T-helper 2 cell treated with Interferon-gamma antibody and Interleukin-4, amounts not matched to agents 100 ng/mL and 5 ng/mL, for 36 hours (primary cell): Measurements from ENCODE around the gene KRT80. TPM values are rescaled to one million over a fixed set of nuclear protein-coding genes. Genes with fewer than 3 reads are reported as not detected.

Experiments used
- intact Hi-C: fragments of 100-400 bp; cut with micrococcal nuclease; formaldehyde crosslinking; loops from one replicate; pipeline ENCODE4 v1.15.1; 2023
- total RNA-seq: library from RNA; stranded (reverse); gene quantifications from 2 replicates; pipeline ENCODE4 v1.2.3, GENCODE V29; 2022

KRT80 gene
- total RNA-seq, 1 donor from 2014 or later, result not detected

DNA sequence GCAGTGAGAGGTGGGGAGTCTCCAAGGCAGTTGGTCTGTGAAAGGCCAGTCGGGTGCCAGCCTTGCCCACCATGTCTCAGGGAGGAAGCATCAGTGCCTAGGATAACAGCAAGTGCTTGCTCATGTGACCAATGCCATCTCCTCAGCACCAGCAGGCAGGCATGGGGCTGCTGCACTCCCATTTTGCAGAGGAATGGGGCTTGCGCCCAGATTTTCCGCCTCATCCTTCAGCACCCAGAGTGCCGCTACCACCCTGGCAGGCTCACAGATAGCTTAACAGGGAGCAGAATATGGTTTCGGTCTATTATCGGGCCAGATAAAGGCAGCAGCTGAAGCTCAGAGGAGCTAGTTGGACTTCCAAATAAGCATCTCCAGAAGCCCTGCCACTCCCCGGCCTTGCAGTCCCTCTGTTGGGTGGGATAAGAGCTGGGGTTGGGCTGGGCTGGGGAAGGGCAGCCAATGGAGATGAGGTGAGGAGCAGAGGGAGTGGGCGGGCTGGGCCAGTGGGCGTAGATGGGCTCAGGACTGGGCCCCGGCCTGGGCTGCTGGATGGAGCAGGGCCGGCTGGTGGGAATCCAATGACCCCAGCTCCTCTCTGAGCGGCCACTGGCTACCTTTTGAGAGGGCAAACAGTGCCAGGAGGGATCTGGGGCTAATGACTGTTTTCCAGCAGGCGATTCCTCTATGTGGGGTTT lies 8.4 kb upstream of the KRT80 start:
- intact Hi-C loops, result no loop called here

DNA sequence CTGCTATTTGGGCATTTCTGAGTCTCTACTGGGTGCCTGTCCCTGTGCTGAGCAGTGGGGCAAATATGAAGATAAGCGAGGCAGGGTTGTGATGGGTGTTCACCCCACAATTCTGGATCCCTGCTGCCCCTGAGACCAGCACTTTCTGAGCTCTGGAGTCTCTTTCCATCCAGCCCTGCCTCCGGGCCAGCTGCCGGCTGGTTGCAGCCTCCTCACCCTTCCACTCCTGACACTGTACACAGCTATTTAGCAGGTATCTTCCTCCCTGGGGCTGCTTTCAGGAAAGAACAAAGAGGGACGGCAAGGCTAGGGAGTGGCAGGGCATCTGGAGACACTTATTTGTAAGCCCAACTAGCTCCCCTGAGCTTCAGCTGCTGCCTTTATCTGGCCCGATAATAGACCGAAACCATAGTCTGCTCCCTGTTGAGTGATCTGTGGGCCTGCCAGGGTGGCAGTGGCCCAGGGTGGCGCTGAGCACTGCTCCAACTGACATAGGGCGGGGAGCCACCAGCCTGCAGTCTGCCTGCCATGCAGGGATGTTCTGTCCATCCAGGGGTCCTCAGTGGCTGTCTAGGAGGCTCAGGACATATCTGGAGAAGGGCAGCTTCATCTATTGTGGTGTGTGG lies 7.6 kb upstream of the KRT80 start:
- intact Hi-C loops, result no loop called here

DNA sequence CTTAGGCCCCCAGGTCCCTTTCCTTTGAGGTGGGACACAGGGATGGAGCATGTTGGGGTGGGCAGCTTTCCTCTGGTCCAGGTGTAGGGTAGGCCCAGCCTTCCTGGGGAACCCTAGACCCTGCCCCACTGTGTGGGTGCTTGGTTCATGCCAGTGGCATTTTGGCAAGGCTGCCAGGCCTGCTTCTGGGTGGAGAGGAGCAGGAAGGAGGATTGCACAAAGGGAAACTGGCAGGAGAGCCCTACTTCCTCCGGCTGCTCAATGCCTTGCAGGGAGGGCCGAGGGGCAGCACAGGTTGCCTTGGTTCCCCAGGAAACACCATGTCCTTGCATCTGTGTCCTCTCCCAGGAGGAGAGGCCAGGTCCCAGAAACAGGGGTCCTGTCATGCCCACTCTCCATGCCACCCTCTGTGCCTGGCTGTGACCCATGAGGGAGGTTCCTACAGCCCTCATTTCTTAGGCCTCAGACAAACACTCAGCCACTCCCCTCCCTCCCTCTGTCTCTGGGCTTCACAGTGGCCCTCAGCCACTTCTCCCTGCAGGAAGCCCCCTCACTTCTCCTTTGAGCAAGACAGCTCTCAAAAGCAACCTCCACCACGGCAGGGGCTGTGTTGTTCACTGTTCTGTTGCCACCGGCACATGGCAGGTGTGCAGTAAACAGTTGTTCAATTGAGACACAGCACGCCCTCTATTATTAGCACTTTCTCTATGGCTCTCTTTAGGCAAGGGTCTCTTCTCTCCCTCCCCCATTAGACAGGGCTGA lies 6.8 kb upstream of the KRT80 start:
- intact Hi-C loops, result no loop called here

DNA sequence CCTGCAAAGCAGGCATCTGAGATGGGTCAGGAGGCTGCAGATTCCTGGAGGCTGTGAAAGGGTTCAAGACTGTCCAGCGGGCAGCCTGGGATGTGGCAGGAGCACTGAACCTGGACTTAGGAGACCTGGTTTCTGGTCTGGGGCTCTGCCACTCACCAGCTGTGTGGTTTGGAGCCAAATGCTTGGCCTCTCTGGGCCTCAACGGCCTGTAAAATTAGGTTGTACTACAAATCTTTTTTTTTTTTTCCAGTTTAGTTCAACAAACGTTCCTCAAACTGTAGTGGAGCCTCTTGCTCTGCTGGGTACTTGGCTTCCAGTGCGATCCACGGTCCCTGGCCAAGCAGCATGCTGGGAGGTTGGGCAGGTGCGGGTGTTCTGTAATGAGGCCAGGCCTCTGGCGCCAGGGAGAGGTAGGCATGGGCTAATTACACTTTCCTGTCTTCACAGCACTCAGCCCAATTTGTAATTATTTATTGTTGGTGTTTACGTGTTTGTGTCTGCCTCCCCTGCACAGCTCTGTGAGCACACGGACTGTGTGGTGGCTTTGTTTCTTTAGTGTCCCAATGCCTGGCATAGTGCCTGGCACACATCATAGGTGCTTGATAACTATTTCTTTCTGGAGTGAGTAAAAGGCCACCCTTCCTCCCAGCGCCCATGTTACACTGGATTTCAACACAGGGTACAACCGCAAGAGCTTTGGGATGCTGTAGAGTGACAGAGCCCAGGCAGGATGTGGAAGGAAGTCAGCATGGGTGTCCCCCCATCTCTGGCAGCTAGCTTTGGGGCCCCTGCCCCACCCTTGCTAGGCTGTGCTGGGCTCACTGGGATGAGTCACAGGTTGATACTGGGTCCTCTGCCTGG lies 5.8 kb upstream of the KRT80 start:
- intact Hi-C loops, result no loop called here

DNA sequence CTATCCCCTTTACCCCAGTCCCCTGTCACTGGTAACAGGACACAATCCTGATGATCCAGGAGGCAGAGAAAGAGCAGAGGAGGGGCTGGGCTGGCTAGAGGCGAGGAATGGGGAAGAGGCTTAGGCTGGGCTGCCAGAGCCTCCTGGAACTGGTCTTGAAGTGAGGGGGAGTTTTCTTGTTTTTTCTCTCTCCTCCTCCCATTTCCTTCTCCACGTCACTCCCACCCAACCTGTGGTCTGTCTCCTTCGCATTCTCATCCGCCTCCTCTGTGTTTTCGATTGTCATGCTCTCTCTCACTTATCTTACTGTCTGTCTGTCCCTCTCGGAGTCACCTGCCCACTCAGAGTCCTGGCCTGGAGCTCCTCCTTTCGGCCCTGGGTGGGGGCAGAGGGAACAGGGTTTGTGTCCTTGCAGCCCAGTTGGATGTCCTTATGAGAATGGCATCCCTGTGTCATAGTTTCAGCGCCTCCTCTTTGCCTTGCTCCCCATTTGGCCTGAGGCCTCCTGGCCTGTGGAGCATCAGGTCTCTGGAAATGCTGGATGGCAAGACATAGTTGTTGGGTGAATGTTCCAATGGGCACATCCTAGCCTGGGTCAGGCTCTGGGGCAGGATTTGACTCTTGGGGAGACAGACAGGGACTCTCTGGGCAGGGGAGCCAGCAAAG lies 3.4 kb upstream of the KRT80 start:
- intact Hi-C loops, result no loop called here

DNA sequence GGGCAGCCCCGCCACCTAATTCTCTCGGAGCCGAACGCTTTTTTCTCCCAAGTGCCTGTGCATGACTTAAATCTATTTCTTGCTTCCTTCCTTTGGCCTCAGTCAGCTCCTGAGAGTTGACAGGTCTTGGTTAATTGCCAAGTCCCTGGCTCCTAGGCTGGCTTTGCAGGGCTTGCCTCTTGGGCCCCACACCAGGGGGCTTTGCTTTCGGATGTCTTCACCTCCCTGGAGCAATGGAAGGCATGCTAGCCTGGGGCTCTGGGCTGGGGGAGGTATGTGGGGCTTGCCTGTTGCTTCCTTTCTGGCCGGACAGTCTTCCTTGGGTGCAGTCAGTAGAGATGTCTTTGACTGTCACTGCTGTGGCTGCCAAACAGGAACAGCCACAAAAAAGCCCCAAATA lies 2.2 kb upstream of the KRT80 start:
- intact Hi-C loops, result no loop called here

DNA sequence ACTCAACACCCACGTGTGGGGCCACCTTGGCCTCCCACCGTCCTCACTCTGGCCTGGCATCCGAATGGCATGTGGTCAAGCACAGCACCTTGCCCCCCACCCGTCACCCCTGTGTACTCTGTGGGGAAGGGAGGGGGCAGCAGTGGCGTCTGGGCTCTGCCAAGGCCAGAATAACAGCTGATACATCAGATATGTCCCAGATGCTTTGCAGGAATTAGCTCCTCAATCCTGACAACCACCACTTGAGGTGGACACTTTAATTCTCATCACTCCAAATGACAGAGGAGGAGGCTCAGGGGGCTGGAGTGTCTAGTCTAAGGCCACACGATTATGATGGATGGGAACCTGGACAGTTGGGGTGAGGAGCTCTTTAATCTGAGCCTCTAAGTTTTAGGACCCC lies 1.7 kb upstream of the KRT80 start:
- intact Hi-C loops, result no loop called here

DNA sequence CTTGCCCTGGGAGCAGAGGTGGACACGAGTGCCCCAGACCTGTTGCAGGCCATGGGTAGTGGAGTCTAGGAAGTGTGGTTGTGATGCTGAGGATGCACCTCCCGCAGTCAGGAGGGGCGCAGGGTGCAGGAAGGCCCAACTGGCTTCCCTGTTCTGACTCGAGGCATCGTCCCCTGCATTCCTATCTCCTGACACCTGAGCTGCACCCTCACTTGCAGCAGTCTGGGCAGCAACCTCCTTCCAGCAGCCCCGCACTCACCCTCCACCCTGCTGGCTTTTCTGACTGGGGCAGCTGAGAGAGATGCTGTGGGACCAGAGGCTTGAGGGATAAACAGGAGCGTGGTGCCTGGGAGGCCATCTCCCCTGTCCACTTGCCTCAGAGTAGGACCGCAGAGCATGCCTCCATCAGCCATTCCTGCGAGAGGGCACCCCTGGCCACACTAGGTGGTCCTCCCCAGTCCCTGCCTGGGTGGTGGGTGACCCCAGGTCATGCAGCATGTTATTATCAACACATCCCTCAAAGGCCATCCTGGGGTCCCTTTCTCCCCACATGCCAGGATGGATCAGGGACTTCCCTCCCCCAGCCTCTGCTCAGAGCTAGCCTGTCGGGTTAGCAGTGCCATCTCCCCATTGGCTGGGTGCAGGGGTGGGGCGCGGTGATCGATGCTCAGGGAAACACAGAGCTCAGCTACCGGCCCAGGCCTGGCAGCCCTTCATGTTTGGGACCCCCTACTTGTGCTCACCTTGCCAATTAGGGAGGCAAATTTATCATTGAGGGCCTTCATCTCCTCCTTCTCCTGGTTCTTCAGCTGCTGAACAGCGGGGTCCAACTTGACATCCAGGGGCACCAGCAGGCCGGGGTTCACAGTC lies 719 bp downstream of the KRT80 start:
- intact Hi-C loops, result no loop called here

DNA sequence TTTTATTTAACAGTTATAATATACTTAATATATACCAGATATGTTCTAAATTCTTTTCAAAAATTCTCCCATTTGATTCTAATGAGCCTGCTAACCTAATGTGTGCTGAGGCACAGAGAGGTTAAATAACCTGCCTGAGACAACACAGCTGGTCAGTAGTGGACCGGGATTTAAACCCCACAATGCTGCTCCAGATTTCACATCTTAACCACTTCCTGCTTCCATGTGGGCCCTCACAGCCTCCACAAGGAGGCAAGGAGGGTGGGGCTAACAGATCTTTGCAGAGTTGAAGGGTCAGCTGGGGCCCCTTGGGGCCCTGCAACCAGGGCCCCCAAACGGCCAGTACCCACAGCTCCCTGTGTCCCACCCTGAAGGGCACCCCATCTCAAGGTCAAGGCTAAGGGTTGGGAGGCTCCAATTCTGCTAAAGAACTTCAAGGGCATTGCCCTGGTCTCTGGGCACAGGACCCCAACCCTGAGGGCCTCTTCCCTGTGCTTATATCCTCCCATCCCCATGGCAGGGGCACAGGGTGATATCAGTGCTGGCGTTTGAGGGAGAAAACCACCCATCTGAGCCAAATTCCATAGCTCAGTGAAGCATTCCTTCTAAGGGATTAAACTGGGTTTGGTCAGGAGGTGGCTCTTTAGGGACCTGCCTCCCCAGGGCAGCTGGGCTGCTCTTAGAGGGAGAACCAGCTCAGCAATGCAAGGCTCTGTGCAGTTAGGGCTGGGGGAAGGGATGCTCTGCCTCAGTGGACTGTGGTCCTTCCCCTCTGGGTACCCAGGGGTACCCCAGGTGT lies 2.2 kb downstream of the KRT80 start:
- intact Hi-C loops, result no loop called here

DNA sequence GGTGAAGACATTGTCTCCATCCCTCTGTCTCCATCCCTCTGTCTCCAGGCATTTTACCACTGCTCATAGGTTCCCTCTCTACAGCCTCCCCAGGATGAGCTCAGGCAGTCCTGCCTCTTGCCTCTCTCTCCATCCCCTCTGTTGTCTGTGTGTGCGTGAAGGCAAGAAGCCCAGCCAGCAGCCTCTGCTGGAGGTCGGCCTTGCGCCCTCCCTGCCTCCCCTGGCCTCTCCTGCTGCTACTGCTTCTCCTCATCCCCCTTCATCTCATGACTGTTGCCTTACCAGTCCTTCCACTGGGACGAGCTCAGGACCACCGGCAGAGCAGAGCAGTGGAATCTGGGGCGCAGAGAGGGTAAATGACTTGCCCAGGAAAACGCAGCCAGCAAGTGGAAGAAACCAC lies 3.2 kb downstream of the KRT80 start:
- intact Hi-C loops, result no loop called here

DNA sequence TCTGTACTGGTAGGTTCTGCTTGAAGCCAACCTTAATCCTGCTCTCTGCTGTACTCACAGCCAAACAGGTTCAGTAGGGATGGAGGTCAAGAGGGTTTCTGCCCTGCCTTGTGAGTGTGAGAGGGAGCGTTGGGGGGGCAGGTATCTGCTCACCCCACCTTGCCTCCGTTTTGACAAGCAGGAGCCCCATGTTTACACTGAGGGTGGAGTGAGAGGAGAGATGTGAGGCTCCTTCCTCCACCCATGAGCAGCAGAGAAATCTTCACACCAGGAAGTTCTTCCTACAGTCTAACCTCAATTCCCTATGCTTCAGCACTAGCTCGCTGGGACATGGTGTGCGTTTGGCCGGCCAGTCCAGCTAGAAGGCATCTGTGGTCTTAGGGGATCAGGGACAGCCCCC lies 4.2 kb downstream of the KRT80 start:
- intact Hi-C loops, result no loop called here

DNA sequence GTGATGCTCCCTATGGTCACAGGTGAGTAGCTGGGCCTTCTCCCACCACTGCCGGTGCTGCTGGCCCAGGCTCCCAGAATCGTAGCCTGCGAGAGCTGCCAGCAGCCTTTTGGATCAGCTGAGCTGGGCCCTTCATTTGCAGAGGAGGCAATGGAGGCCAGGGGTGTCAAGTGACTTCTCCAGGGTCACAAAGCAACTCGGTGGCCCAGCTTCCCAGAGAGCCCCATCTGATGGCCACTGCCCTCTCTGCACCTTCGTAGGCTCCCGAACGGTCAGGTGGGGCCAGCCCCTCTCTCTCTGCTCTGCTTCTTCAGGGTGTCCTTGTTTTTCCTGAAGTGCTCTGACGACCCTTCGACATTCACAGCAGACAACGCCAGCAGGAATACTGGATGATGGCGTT lies 4.6 kb downstream of the KRT80 start:
- intact Hi-C loops, result no loop called here

DNA sequence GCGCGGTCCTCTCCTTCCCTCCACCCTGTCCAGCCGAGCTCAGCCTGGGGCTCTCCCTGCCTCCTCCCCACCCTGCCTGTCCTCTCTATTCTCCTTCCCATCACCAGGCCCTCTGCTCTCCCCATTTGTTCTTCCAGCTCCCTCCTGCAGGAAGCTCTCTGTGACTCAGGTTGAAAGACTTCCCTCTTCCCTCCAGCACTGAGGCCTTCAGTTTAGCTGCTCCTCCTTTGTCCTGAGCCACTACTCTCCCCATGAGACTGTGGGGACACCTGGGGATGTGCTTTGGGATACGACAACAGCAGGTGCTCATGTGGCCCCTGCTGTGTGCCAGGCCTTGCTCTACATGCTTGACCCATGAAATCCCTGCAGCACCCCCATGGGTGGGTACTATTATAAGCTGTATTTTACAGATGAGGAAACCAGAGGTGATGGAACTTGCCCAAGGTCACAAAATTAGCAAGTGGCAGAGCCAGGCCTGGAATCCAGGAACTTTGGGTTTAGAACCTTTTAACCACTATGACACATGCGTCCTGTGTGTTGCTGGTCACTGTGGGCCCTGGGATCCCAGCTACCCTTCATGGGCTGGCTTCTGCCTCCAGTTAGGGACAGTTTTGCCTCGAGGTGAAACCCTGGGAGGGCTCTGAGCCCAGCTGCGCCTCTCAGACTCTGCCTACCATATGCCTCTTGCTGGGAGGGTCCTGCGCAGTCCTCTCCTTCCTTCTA lies 5.5 kb downstream of the KRT80 start:
- intact Hi-C loops, result no loop called here

DNA sequence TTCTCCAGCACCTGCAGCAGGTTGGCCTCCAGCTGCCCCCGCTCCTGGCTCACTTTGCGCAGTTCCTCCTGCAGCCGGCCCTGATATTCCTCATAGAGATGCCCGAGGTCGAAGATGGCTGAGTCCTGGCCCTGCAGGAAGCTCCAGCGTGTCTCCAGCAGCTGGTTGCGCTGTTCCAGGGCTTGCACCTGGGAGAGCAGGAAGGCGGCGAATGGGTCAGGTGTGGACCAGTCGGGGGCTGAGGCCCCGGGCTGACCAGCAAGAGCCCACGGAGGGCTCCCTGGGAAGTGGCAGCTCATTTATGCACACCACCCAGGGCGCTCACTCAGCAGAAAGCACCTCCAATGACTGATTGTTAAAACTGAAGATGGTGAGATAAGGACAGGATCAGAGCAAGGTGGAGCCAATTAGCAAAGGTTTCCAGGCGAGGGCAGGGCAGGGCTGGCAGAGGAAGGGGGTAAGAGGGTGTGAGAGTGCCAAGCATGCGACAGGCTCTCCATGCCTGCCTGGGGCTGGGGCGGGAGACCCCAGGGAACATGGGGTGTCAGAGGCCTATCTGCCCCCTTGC lies 6.3 kb downstream of the KRT80 start:
- intact Hi-C loops, result no loop called here

DNA sequence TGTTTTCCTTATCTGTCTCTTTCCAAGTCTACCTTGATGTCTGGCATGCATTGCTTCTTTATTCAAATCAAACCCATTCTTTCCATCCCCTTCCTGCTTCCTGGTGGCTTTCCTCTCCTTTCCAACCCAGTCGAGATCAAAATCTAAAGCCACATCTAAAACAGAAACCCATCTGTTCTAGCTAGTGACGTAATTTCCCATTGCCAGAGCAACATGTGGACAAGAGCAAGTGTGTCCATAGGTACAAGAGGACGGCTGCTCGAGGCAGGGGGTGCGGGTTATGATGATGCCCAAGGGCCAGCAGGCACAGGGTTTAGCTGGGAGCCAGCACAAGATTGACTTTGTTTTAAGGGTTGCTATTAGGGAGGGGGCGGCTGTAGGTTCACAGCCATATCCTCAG lies 7.0 kb downstream of the KRT80 start:
- intact Hi-C loops, result no loop called here

DNA sequence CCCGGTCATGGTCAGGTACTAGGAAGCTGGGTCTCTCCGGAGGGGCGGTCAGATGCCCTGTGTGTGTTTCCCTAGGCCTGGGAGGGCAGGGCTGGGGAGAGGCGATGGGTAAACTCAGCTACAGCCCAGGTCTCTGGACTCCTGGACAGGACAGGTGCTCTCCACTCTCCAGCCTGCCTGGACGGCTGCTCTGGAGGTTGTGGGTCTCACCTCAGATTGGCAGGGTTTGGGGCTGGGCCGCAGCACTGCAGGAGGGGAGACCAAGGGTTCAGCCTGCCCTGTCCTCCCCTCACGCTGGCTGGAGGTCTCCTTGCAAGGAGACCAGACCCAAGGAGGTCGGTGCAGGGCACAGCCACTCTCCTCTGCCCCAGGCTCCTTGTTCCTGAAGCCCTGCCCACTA lies 7.8 kb downstream of the KRT80 start:
- intact Hi-C loops, result no loop called here

DNA sequence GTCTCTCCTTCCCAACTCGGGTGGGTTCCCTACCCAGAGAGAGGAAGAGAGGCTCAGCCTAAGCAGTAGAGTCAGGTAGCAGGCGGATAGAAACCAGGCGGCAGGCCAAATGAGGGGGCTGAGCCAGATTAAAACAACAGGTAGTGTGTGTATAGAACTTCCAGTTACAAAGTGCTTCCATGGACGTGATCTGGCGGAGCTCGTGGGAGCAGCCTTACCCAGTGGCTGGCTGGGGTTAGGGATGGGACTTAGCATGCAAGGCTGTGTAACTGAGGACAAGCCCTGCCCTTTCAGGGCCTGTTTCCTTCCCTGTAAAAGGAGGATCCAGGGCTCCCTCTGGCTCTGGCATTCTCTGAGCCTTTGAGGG lies 8.3 kb downstream of the KRT80 start:
- intact Hi-C loops, result no loop called here

DNA sequence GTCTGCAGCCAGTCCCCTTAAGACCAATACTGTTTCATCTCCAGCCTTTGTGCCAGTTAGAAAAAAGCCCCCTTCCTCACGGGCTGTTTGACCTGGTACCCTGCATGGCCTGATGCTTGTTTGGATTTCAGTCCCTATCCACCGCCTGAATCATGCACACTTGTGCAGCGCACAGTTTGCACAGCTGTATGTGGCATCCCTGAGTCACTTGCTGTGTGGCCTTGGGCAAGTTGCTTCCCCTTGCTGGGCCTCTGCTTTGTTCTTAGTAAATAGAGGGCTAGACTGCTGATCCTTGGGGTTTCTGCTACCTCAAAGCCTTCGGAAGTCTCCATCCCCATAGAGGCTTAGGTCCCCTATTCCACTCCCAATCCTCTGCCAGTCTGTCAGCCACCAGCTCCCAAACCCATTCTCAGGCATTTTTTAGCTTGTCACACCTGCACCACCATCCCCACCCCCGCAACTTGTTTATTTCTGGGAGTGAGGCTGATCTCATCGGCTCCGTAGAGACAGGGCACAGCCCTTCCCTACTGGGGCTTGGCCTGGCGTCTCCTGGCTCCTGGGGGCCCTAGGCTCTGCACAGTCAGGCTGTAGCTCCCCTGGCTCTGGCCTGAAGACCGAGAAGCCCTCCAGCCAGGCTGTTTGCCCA lies 8.8 kb downstream of the KRT80 start:
- intact Hi-C loops, result no loop called here
